ENCODE measurements around the gene ZNF217.
"Not testable (repeated sequence)": the region's sequence is repeated elsewhere in the genome, so short reads cannot be mapped to it uniquely, and the experiment has no call there.

The ZNF217 gene

GRCh38 chr20:53522696-53523095 lies 70.9 kb downstream of the ZNF217 start:
- TF ChIP-seq CTCF (IDR thresholded peaks at IDR 0.05; ENCODE audit: control insufficient read depth, insufficient read depth, low read depth, low read length, missing control alignments), result no peak
- H3K4me3 ChIP-seq (ENCODE audit: control insufficient read depth, low read depth, low read length), result no peak overlapping the region
- DNase-seq (ENCODE audit: low read depth), result no peak

DNA sequence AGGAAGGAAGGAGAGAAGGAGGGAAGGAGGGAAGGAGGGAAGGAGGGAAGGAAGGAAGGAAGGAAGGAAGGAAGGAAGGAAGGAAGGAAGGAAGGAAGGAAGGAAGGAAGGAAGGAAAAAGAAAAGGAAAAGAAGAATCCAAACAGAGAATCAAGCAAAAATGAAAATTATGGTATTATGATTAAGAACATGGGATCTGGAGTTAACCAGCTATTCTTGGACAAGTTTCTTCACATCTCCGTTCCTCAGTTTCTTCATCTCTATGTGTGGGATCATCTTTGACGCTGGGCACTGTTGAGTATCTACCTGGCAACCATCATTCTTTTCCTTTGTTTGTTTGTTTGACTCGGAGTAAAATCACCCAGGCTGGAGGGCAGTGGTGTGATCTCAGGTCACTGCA lies 71.6 kb downstream of the ZNF217 start:
- no peak overlapping the region for H3K4me3 ChIP-seq (ENCODE audit: control insufficient read depth, low read depth, low read length)
- no peak for TF ChIP-seq CTCF (IDR thresholded peaks at IDR 0.05; ENCODE audit: control insufficient read depth, insufficient read depth, low read depth, low read length, missing control alignments)
- no peak for DNase-seq (ENCODE audit: low read depth)

GRCh38 chr20:53521421-53521820 lies 72.2 kb downstream of the ZNF217 start:
- not testable (repeated sequence) for H3K4me3 ChIP-seq (ENCODE audit: control insufficient read depth, low read depth, low read length); DNase-seq (ENCODE audit: low read depth)

DNA sequence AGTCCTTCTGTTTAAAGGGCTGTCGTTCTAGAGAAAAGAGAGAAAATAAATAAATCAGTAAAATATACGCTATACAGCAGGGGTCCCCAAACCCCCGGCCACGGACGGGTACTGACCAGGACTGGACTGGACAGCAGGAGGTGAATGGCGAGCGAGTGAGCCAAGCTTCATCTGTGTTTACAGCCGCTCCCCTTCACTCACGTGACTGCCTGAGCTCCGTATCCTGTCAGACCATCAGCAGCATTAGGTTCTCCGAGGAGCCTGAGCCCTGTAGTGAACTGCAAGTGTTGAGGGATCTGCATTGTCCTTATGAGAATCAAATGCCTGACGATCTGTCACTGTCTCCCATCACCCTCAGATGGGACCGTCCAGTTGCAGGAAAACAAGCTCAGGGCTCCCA lies 76.5 kb downstream of the ZNF217 start:
- H3K4me3 ChIP-seq (ENCODE audit: control insufficient read depth, low read depth, low read length), result no peak overlapping the region
- DNase-seq (ENCODE audit: low read depth), result no peak
- TF ChIP-seq CTCF (IDR thresholded peaks at IDR 0.05; ENCODE audit: control insufficient read depth, insufficient read depth, low read depth, low read length, missing control alignments), result no peak

Measured in AG09309 (cell line).